Measurements from ENCODE around the gene ADAT3.

The ADAT3 gene

GRCh38 chr19:1936916-1937610 lies 31.9 kb downstream of the ADAT3 start:
- Histone ChIP-seq H3K36me3 (ENCODE audit: insufficient read depth) (no peaks in the 10 kb centered on the region), H3K79me2 (ENCODE audit: insufficient read depth, low read depth) (peaks cover under 1% of the 10 kb centered on the region; the same call in 1 of the 2 replicates), H4K20me1 (ENCODE audit: insufficient read depth) (no peaks in the 10 kb centered on the region), H3K9ac (no peak overlapping the region), H3K4me3 (IDR thresholded peaks at IDR 0.05; ENCODE audit: insufficient read depth, low read depth, low read length) (no peak overlapping the region), H3K27me3 (ENCODE audit: insufficient read depth, low read depth) (no peaks in the 10 kb centered on the region), H3K4me1 (ENCODE audit: low read depth, poor library complexity, severe bottlenecking) (peaks cover 7% of the 10 kb centered on the region), H3K27ac (no peak overlapping the region), H3K4me2 (no peak overlapping the region), H2AFZ (ENCODE audit: low read depth) (no peak overlapping the region)
- no peak for TF ChIP-seq CTCF (conservative IDR thresholded peaks at IDR 0.05; ENCODE audit: low read depth, low read length)

GRCh38 chr19:1938071-1938470 lies 32.9 kb downstream of the ADAT3 start:
- H2AFZ ChIP-seq (ENCODE audit: low read depth), result no peak overlapping the region
- peaks cover under 1% of the 10 kb centered on the region; the same call in 1 of the 2 replicates for H4K20me1 ChIP-seq (ENCODE audit: insufficient read depth)
- H3K4me2 ChIP-seq, result no peak overlapping the region
- H3K27me3 ChIP-seq (ENCODE audit: insufficient read depth, low read depth), result no peaks in the 10 kb centered on the region
- no peak overlapping the region for H3K27ac ChIP-seq
- no peak overlapping the region for H3K9ac ChIP-seq
- H3K4me1 ChIP-seq (ENCODE audit: low read depth, poor library complexity, severe bottlenecking), result peaks cover 9% of the 10 kb centered on the region
- peaks cover 11% of the 10 kb centered on the region for H3K79me2 ChIP-seq (ENCODE audit: insufficient read depth, low read depth)
- no peak overlapping the region for H3K4me3 ChIP-seq (IDR thresholded peaks at IDR 0.05; ENCODE audit: insufficient read depth, low read depth, low read length)
- no peak for TF ChIP-seq CTCF (conservative IDR thresholded peaks at IDR 0.05; ENCODE audit: low read depth, low read length)
- H3K36me3 ChIP-seq (ENCODE audit: insufficient read depth), result no peaks in the 10 kb centered on the region

- Histone ChIP-seq H3K79me2 (ENCODE audit: insufficient read depth, low read depth) (peaks cover 41% of the 10 kb centered on the region), H3K4me3 (IDR thresholded peaks at IDR 0.05; ENCODE audit: insufficient read depth, low read depth, low read length) (no peak within 1 kb of the TSS), H3K27ac (peak within 1 kb of the TSS; percentile 85), H2AFZ (ENCODE audit: low read depth) (peak within 1 kb of the TSS; percentile 75), H3K4me2 (peak within 1 kb of the TSS; percentile 88), H4K20me1 (ENCODE audit: insufficient read depth) (peaks cover 9% of the 10 kb centered on the region; the same call in 1 of the 2 replicates), H3K36me3 (ENCODE audit: insufficient read depth) (no peaks in the 10 kb centered on the region), H3K9ac (peak within 1 kb of the TSS; percentile 74), H3K27me3 (ENCODE audit: insufficient read depth, low read depth) (no peaks in the 10 kb centered on the region), H3K4me1 (ENCODE audit: low read depth, poor library complexity, severe bottlenecking) (peaks cover 14% of the 10 kb centered on the region)
- TF ChIP-seq CTCF (conservative IDR thresholded peaks at IDR 0.05; ENCODE audit: low read depth, low read length), result no peak
Observed at GRCh38 chr19:1941146-1942077, 36.2 kb downstream of the ADAT3 start, which contains the start of gene CSNK1G2. Gene CSNK1G2 (plus strand): TSS chr19:1941172. CDS start chr19:1969773, 28,601 bp downstream.

DNA sequence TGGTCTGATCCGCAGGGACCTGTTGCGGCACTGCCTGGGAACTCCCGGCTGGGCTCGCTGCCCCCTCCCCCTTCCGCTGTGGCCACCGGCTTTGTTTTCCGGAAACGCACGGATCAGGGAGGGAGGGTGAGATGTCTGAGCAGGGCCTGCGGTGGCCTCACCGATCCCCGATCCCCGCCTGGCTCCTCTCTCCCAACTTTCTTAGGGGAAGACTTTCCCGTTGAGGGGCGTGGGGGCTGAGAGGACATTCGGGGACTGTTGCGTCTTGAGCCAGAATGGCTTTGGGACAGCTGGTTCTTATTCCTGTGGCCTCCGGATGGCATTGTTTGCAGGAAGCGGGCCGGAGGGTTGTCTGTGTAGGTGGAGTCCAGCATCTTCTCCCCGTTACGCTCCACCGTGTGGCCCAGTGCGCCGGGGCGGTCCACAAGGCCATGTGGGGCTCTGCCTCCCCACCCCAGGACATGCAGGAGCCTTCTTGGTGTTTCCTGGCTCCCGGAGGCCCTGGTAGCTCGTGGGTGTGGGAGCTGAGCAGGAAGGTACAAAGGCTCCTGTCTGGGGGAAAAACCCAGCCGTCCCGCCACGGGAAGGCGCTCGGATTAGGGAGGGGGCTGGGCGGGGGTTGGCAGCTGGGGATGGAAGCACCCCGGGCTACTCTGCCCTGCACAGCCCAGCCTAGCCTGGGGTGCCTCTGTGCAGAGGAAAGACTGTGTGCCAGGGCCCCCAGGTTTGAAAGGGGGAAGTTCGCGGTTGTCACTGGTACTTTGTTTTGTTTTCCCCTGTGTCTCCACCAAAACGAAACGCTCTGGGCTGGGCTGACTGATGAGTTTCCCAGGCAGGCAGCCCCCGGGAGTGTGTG lies 37.1 kb downstream of the ADAT3 start:
- H3K27me3 ChIP-seq (ENCODE audit: insufficient read depth, low read depth), result no peaks in the 10 kb centered on the region
- H3K79me2 ChIP-seq (ENCODE audit: insufficient read depth, low read depth), result peaks cover 48% of the 10 kb centered on the region
- no peaks in the 10 kb centered on the region; the same call in 1 of the 2 replicates for H3K36me3 ChIP-seq (ENCODE audit: insufficient read depth)
- H3K4me2 ChIP-seq, result peak overlapping the region; percentile 88
- H3K4me3 ChIP-seq (IDR thresholded peaks at IDR 0.05; ENCODE audit: insufficient read depth, low read depth, low read length), result no peak overlapping the region
- H3K27ac ChIP-seq, result peak overlapping the region; percentile 85
- peak overlapping the region; percentile 74 for H3K9ac ChIP-seq
- no peak for TF ChIP-seq CTCF (conservative IDR thresholded peaks at IDR 0.05; ENCODE audit: low read depth, low read length)
- H4K20me1 ChIP-seq (ENCODE audit: insufficient read depth), result peaks cover 9% of the 10 kb centered on the region; the same call in 1 of the 2 replicates
- H2AFZ ChIP-seq (ENCODE audit: low read depth), result peak overlapping the region; percentile 27; the same call in 1 of the 2 replicates
- H3K4me1 ChIP-seq (ENCODE audit: low read depth, poor library complexity, severe bottlenecking), result peaks cover 14% of the 10 kb centered on the region

Measured in KMS-11 (cell line).